Measurements from ENCODE around the gene C1QC. TPM values are rescaled to one million over a fixed set of nuclear protein-coding genes. Genes with fewer than 3 reads are reported as not detected.

Gene C1QC
- total and polyA plus RNA-seq, 2 of the 8 experiments (the other 6 are each of a cell fraction or from before 2014, with no cell fraction given), result not detected

- Histone ChIP-seq H3K18ac (ENCODE audit: extremely low read depth, low read length) (no peak overlapping the region), H3K23me2 (ENCODE audit: low read depth, low read length) (peaks cover 5% of the 10 kb centered on the region; the same call in 1 of the 2 replicates), H3K23ac (ENCODE audit: insufficient read length) (no peak overlapping the region), H2BK12ac (ENCODE audit: low read depth, low read length) (no peak overlapping the region), H3K14ac (ENCODE audit: insufficient read length) (no peak overlapping the region), H3K9me3 (ENCODE audit: insufficient read depth in 2 of 2, low read depth in 1 of 2, low read length in 1 of 2) (no peaks in the 10 kb centered on the region), H2BK20ac (ENCODE audit: low read length) (no peak overlapping the region), H2BK5ac (ENCODE audit: low read depth, low read length) (no peak overlapping the region), H2BK120ac (replicated peaks; ENCODE audit: low read depth, low read length) (no peak overlapping the region), H4K20me1 (replicated peaks in 1 of 2; ENCODE audit: control insufficient read depth in 1 of 2, insufficient read depth in 2 of 2, low read length in 2 of 2) (peaks cover 0 to 1% of the 10 kb centered on the region in 2 experiments), H4K91ac (replicated peaks; ENCODE audit: insufficient read length, low read length) (no peak overlapping the region), H4K8ac (ENCODE audit: extremely low read depth, insufficient read depth, low read length) (no peak overlapping the region), H2AFZ (ENCODE audit: low read length) (no peak overlapping the region), H3K4me2 (ENCODE audit: insufficient read depth in 1 of 2, low read depth in 2 of 2, low read length in 2 of 2) (no peak overlapping the region), H4K5ac (ENCODE audit: insufficient read length, low read depth, low read length) (no peak overlapping the region), H2AK5ac (ENCODE audit: low read depth, low read length) (no peak overlapping the region), H3K4me1 (replicated peaks in 1 of 4; ENCODE audit: control insufficient read depth in 3 of 4, insufficient read depth in 4 of 4, low read length in 3 of 4) (peaks cover 0 to 4% (median 2%) of the 10 kb centered on the region in 4 experiments; a peak in 4 of 7 replicates), H2BK15ac (ENCODE audit: low read length) (no peak overlapping the region), H3K27me3 (replicated peaks in 1 of 4; ENCODE audit: control insufficient read depth in 3 of 4, extremely low read depth in 1 of 4, insufficient read depth in 3 of 4, low read length in 3 of 4) (no peaks in the 10 kb centered on the region), H3K4me3 (ENCODE audit: extremely low read depth in 1 of 4, insufficient read depth in 2 of 4, low read depth in 3 of 4, low read length in 4 of 4) (no peak overlapping the region), H3K4ac (replicated peaks; ENCODE audit: insufficient read length, low read depth, low read length) (no peak overlapping the region), H3K79me2 (ENCODE audit: control insufficient read depth in 1 of 2, insufficient read depth in 2 of 2, low read length in 2 of 2) (no peaks in the 10 kb centered on the region), H3K79me1 (ENCODE audit: low read depth, low read length) (no peaks in the 10 kb centered on the region), H3K36me3 (ENCODE audit: control insufficient read depth in 2 of 4, insufficient read depth in 4 of 4, low read length in 3 of 4) (no peaks in the 10 kb centered on the region), H3K9ac (replicated peaks in 1 of 4; ENCODE audit: extremely low read depth in 1 of 4, low read depth in 3 of 4, low read length in 3 of 4) (no peak overlapping the region), H3K27ac (ENCODE audit: low read depth, low read length) (no peak overlapping the region), H3K56ac (replicated peaks; ENCODE audit: insufficient read length, low read depth, low read length) (no peak overlapping the region)
- DNase-seq (ENCODE audit: low read depth in 1 of 2, low spot score in 2 of 2) (no peak), FAIRE-seq (no peak)
- ChIA-PET CTCF (ENCODE audit: partially characterized antibody) (interaction anchor here (1.6 kb wide), 1 partner anchor 45 kb away, joined by 4 read pairs; no protein-coding TSS in a partner anchor), POLR2A (ENCODE audit: partially characterized antibody) (interaction anchor here (0.8 kb wide), 1 partner anchor 15 kb away, joined by 3 read pairs; no protein-coding TSS in a partner anchor)
- WGBS, 2 experiments (ENCODE audit: extremely low coverage in 1 of 2, insufficient coverage in 1 of 2, insufficient read length in 1 of 2, insufficient replicate concordance in 2 of 2, low coverage in 1 of 2, low lambda C conversion rate in 2 of 2, missing lambda C conversion rate in 1 of 2), result 92% methylated on average over 8 of the region's 8 CpGs; no CpG with 5 or more reads in 1 of the 2 experiments
- TF ChIP-seq KDM5A (IDR thresholded peaks at IDR 0.05; ENCODE audit: low read length), result no peak
- TF ChIP-seq GABPA (IDR thresholded peaks at IDR 0.05; ENCODE audit: borderline replicate concordance, insufficient read depth, low read length), result no peak
- no peak for TF ChIP-seq BCL11A (IDR thresholded peaks at IDR 0.05; ENCODE audit: low read depth in 2 of 2, low read length in 2 of 2)
- TF ChIP-seq RBBP5 (IDR thresholded peaks at IDR 0.05; ENCODE audit: borderline replicate concordance, low read depth, low read length), result no peak
Measured at GRCh38 chr1:22597996-22598395, 45.4 kb upstream of the C1QC start.

All from H1 (cell line).